Lower lobe of right lung (tissue), 2 donors: ENCODE results near the gene PRAC1. TPM values are rescaled to one million over a fixed set of nuclear protein-coding genes. Genes with fewer than 3 reads are reported as not detected.

Source experiments
- ATAC-seq, 2 donors: fragments of 200-7000 bp; cut with Tn5 transposase; one replicate each; pipeline ENCODE4 v1.9.1; 2020 to 2022; ENCODE audit warnings: mild to moderate bottlenecking in 2 of 2, moderate library complexity in 2 of 2
- DNase-seq: peaks from one replicate; pipeline ENCODE4 v3.0.0-alpha.2; 2020
- H3K27ac ChIP-seq: fragments of 200-600 bp; one replicate; pipeline ENCODE4 v1.8.0; 2022
- H3K27me3 ChIP-seq: fragments of 200-600 bp; one replicate; pipeline ENCODE4 v1.8.0; 2022; ENCODE audit warnings: low read depth
- H3K36me3 ChIP-seq: fragments of 200-600 bp; one replicate; pipeline ENCODE4 v1.8.0; 2022; ENCODE audit warnings: mild to moderate bottlenecking
- H3K4me1 ChIP-seq: fragments of 200-600 bp; one replicate; pipeline ENCODE4 v1.8.0; 2022
- H3K4me3 ChIP-seq: fragments of 200-600 bp; one replicate; pipeline ENCODE4 v1.8.0; 2022; ENCODE audit warnings: mild to moderate bottlenecking
- H3K9me3 ChIP-seq: fragments of 200-600 bp; one replicate; pipeline ENCODE4 v1.8.0; 2022
- intact Hi-C: fragments of 100-400 bp; cut with DNase I; formaldehyde crosslinking; loops from one replicate; pipeline ENCODE4 v1.11.0; 2022
- total RNA-seq: library from RNA; stranded (reverse); fragmentation: NEBNext Ultra II Directional; extraction: Animal tissue kit (Norgen Biotek cat#: 25700); gene quantifications from one replicate; pipeline ENCODE4 v1.2.1, GENCODE V29; 2021
- TF ChIP-seq, protein P1 (sequence below): fragments of 200-600 bp; IDR thresholded peaks from one replicate; pipeline ENCODE4 v1.8.0; 2022; ENCODE audit warnings: antibody characterized with exemption, mild to moderate bottlenecking
- donor health status: DM: no; HTN: yes; CAD: no; lungs with severe emphysema.

The PRAC1 gene
- total RNA-seq, 1 donor from 2014 or later = not detected

DNA sequence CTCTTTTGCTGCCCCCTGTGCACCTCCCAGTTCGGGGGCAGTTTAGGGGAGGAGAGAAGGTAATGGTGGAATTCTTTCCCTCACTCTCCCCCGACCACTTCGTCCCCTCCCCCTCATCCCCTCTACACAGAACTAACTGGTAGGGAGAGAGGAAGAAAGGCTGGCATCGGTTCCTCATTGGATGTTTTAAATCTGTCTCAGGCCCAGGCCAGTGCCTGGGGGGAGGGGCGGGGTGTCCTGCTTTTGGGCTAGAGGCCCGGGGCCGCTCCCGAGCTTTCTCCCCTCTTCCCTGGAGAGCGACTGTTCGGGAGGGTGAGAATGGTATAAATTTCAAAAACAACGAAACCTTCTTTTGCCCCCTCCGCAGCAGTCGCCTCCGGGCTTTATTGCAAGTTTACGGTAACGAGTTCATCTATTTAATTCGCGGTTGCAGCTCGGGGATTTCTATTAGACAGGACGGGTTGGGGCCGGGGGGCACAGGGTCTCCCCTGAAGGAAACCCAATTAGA lies 651 bp upstream of the PRAC1 start, which contains the start of gene PRAC2:
Gene PRAC2, plus strand, starts transcription at position 271 of the 508 bp plus-strand sequence. CDS start 1,226 bp downstream, outside the sequence.
- TF ChIP-seq, protein P1, sequence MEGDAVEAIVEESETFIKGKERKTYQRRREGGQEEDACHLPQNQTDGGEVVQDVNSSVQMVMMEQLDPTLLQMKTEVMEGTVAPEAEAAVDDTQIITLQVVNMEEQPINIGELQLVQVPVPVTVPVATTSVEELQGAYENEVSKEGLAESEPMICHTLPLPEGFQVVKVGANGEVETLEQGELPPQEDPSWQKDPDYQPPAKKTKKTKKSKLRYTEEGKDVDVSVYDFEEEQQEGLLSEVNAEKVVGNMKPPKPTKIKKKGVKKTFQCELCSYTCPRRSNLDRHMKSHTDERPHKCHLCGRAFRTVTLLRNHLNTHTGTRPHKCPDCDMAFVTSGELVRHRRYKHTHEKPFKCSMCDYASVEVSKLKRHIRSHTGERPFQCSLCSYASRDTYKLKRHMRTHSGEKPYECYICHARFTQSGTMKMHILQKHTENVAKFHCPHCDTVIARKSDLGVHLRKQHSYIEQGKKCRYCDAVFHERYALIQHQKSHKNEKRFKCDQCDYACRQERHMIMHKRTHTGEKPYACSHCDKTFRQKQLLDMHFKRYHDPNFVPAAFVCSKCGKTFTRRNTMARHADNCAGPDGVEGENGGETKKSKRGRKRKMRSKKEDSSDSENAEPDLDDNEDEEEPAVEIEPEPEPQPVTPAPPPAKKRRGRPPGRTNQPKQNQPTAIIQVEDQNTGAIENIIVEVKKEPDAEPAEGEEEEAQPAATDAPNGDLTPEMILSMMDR = no peak
- peak within 1 kb of the TSS; percentile 17 for H3K4me3 ChIP-seq
- DNase-seq = no peak
- peaks cover 100% of the 10 kb centered on the region for H3K27me3 ChIP-seq
- no peak within 1 kb of the TSS for H3K27ac ChIP-seq
- no peak for ATAC-seq
- peaks cover 41% of the 10 kb centered on the region for H3K4me1 ChIP-seq
- H3K36me3 ChIP-seq = no peaks in the 10 kb centered on the region
- H3K9me3 ChIP-seq = no peaks in the 10 kb centered on the region
- intact Hi-C loops = no loop called here

DNA sequence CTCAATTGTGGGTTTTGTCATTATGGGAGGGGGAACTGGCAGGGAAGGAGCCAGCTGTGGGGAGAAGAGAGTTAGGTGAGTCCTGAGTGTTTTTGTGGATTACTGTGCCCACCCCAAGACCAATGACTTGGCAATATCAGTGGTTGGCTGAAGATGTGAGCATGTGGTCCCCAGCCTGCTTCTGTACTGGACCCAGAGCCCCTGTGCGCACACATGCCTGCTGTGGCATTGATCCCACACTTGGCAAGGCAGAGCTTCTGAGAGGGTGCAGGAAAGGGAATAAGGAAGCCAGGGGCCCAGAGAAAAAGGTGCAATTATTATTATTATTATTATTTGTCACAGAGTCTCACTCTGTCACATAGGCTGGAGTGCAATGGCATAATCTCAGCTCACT lies 1.3 kb downstream of the PRAC1 start:
- TF ChIP-seq, protein P1 = no peak
- DNase-seq = no peak
- H3K36me3 ChIP-seq = no peaks in the 10 kb centered on the region
- intact Hi-C loops = no loop called here
- ATAC-seq = no peak
- peaks cover 100% of the 10 kb centered on the region for H3K27me3 ChIP-seq
- no peak overlapping the region for H3K27ac ChIP-seq
- H3K9me3 ChIP-seq = no peaks in the 10 kb centered on the region
- H3K4me3 ChIP-seq = no peak overlapping the region
- peaks cover 41% of the 10 kb centered on the region for H3K4me1 ChIP-seq

DNA sequence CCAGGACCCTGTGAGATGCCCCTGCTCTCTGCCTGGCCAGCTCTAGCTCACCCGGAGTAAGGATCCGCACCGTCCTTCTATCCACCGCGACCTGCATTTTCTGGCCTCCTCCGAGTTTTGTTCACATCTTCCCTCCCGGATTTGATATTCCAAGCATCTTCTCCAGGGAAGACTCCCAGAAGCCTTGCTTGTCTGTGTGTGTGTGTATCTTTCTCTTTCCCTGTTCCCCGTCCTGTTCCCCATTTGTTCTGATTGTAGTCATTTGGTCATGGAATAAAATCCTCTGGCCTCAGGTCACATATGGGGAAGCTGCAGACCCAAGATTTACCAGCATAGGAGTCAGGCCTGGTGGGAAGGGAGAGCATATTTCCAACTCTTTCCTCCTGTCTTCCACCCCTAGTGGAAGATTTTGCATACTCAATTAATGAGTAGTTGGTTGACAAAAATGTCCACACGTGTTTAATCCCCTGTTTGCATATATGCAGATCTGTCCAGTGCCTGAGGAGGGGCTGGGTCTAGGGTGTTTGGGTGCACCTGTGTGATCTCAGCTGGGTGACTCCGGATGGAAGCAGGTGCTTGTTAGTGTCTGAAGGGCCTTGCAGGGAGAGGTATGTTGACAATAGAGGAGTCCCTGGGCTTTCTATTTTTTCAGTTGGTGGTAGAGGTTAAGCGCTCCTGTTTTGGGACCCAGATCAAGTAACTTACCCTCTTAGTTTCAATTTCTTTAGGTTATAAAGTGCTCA lies 1.9 kb downstream of the PRAC1 start:
- H3K27me3 ChIP-seq = peaks cover 100% of the 10 kb centered on the region
- intact Hi-C loops = no loop called here
- ATAC-seq = no peak

DNA sequence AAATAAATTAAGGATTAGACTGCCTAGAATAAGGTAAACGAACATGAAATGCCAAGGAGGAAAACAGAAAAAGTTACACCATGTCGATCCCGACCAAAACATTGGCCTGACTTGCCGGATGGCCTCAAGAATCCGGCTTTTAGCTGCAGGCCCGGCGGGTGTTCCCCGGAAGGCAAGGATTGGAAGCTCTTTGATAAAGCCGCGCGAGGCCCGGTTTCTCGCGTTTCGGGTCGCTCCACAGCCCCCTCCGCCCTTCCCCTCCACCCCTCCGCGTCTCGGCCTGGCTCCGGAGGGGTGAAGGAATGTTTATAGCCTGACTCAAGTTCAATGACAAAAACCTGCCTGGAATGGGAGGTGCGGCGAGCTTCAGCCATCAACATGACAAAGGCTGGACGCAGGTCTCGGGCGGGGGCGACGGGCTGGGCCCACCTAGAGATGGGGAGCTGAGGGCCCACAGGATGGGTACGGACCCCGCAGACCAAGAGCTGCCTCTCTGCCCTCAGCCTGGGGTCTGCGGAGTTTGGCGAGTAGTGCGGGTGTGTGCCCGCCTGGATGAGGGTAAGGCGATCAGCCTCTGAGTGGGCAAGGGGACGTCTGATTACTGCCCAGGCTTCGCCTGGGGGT lies 2.6 kb downstream of the PRAC1 start:
- no peaks in the 10 kb centered on the region for H3K9me3 ChIP-seq
- intact Hi-C loops = no loop called here
- no peak for DNase-seq
- no peak for ATAC-seq
- TF ChIP-seq, protein P1 = no peak
- H3K4me3 ChIP-seq = no peak overlapping the region
- no peak overlapping the region for H3K27ac ChIP-seq
- no peaks in the 10 kb centered on the region for H3K36me3 ChIP-seq
- peaks cover 100% of the 10 kb centered on the region for H3K27me3 ChIP-seq
- H3K4me1 ChIP-seq = peaks cover 33% of the 10 kb centered on the region

More for the DNA sequence above, 1.9 kb downstream of the PRAC1 start:
- DNase-seq = no peak
- H3K4me1 ChIP-seq = peaks cover 40% of the 10 kb centered on the region
- no peak overlapping the region for H3K4me3 ChIP-seq
- H3K27ac ChIP-seq = no peak overlapping the region
- no peaks in the 10 kb centered on the region for H3K9me3 ChIP-seq
- TF ChIP-seq, protein P1 = no peak
- no peaks in the 10 kb centered on the region for H3K36me3 ChIP-seq

DNA sequence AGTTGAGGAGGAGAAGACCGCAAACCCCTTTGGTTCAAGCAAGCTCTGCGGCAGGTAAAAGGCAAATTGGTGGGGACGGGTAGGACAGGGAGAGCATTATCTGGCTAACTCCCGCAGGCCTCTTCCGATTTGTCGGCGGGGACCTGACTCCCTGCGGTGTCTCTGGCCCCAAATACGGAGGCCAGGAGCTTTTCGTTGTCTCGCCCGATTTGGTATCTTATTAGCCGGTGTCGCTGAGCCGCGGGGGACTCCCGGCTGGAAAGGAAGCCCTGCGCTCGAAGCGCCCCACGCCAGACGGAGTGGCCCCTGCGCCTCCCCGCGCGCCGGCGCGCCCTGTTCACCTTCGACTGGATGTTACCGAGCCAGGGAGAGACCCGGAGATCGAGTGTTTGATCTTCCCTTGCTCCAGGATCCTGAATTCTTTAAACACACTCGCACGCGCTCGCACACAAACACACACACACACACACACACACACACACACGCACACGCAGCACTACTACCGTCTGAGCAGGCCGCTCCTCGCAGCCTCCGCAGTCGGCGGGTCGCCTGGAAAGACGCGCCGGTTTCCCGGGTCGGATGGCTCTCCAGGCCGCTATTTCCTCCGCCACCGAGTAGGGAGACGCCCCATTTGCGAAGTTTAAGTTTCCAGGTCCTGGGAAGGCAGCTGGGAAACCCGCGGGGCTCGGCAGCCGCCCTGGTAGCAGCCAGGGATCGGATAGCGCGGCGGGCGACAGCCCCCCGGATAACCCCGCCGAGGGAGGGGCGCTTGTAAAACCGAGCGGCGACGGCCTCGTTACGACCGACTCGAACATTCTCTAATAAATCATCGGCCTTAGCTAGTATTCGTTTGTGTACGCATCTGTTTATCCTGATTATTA lies 3.3 kb downstream of the PRAC1 start:
- Histone ChIP-seq H3K9me3 (no peaks in the 10 kb centered on the region), H3K4me3 (no peak overlapping the region), H3K4me1 (peaks cover 26% of the 10 kb centered on the region), H3K27me3 (peaks cover 100% of the 10 kb centered on the region), H3K27ac (no peak overlapping the region), H3K36me3 (no peaks in the 10 kb centered on the region)
- ATAC-seq (peak in 1 of 2 donors; percentile 26), DNase-seq (no peak)
- intact Hi-C loops = no loop called here
- TF ChIP-seq, protein P1 = no peak
